Stimulated activated CD8-positive, alpha-beta memory T cell treated with anti-CD3 and anti-CD28 coated beads, Interleukin-15, amount 100 ng/mL, for 4 hours (primary cell): ENCODE measurements around the gene GSTM2.

ENCODE experiments used
- DNase-seq, 2 donors: peaks; one replicate each; pipeline ENCODE4 v3.0.0-alpha.2; 2020; ENCODE audit warnings: low read depth in 2 of 2

The GSTM2 gene

DNA sequence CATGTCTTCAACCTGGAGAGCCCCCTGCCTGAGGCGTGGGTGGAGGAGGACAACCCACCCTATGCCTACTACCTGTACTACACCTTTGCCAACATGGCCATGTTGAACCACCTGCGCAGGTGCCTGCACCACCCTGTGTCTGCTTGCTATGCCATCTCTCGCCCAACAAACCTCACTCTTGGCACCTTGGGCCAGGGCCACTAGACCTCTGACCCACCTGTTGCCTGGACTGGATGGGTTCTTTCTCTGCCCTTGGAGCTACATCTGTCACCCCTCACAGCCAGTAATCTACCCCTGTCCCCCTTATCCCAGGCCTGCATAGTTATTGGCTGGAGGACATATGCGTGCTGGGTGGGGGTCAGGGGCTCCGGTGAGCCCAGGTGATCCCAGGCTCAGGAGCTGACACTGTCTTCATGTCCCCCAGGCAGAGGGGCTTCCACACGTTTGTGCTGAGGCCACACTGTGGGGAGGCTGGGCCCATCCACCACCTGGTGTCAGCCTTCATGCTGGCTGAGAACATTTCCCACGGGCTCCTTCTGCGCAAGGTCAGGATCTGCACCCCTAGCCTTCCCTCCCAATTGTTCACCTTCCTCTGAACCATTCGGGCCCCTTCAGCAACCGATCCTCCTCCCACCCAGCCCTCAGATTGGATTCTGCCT is 38.4 kb upstream of the GSTM2 start:
- DNase-seq = no peak

DNA sequence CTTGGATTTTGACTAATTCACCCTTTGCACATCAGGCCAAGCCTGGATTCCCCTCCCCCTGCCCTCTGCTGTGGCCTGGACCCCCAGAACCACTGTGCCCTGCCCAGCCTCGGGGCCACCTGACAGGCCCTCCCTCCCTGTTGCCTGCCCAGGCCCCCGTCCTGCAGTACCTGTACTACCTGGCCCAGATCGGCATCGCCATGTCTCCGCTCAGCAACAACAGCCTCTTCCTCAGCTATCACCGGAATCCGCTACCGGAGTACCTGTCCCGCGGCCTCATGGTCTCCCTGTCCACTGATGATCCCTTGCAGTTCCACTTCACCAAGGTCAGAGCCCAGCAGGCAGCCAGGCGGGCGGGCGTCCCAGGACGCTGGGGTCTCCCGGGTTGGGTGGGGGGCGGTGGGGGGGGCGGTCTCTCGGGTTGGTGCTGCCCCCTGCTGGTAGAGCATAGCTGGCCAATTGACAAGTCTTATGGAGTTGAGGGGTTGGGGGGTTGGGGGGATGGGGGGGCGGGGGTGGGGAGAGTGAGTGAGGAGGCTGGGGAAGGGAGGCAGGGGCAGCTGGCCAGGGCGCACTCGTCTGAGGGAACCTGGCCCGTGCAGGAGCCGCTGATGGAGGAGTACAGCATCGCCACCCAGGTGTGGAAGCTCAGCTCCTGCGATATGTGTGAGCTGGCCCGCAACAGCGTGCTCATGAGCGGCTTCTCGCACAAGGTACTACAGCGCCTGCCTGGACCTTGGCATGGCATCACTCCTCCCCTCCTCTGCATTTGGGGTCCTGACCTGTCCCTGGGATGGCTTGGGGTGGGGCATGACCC is 37.6 kb upstream of the GSTM2 start:
- DNase-seq = no peak

DNA sequence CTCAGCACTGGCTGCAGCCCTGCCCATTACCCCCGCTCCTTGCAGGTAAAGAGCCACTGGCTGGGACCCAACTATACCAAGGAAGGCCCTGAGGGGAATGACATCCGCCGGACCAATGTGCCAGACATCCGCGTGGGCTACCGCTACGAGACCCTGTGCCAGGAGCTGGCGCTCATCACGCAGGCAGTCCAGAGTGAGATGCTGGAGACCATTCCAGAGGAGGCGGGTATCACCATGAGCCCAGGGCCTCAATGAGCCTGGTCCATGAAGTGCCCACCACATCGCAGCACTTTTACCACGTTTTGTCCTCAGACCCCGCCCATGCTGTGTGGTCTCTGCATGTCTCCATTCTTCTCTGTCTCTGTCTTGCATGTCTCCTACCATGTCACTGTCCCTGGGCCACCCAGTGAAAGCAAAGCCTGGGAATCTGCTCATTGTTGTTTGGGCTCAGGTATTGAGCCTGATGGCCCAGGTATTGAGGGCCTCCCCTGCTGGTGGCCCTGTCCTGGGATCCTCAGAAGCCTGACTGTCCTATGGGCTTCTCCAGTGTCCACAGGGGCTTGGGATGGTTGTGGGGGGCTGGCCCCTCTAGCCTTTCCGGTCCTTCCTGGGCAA is 36.9 kb upstream of the GSTM2 start:
- DNase-seq = no peak

DNA sequence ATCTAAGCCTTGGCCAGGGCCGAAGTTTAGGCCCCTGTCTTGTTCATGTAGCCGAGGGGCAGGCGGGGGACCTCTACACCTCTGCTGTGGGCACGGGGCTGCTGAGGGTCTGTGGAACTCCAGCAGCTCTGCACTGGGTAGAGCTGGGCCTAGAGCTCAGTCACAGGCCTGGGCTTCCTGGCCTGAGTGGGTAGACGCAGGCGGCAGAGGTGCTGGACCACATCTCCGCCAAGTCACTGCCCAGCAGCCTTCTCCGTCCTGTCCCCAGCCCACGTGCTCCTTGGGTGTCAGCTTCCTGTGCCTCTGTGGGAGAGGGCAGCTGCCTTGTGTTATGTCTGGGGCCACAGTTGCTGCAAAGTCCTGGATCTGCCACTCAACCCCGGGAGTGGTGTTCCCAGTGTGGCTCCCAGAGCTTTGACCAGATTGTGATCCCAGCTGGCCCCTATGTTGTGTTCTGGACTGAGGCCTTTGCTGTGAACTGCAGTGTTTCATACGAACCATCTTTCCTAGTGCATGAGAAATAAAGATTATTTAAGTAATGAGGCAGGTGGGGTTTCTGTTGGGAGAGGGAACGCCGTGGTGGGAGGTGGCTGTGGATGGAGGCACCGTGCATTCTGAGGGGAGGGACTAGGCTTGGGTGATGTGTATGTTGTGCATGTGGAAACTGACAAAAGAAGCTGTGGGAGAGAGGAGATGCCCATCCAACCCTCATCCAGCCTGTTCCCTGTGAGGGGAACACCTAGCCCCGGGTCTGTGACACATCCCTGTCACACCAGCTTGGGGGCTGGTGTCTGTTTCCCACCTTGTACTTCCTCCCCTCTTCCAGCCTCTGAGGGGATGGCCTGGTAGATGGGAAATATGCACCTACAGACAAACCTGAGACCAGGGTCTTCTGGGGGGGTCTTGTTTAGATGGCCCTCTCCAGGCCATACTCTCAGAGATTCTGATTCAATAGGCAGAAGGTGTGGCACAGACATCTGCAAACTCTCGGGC is 36.0 kb upstream of the GSTM2 start:
- no peak for DNase-seq

DNA sequence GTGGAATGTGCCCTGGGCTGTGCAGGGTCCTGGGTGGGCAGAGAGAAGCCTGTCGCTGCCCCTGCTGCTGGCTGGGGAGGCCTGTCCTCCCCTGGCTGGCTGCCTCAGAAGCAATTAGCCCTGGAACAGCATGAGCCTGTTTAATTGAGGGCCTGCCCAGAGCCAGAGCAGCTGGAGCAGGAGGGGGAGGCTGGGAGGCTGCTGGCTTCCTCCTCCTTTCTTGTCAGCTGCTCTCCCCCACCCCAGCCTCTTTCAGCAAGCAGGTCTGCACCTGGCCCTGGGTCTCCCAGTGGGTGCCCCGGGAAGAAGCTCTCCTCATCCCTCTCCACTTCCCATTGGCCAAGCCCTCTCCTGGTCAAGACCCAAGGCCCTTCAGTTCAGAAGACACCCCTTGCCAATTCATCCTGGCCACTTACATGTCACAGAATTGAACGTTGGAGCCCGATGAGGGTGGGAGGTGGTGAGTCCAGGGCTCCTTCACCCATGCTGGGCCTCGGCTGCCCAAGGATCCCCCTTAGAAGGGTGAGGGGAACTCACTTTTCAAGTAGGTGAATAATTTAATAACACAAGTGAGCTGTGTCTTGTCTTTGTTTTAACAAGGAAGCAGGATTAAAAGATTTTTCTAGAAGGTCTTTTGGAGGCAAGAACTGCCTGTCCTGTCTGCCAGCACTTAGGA is 35.0 kb upstream of the GSTM2 start:
- DNase-seq = no peak

DNA sequence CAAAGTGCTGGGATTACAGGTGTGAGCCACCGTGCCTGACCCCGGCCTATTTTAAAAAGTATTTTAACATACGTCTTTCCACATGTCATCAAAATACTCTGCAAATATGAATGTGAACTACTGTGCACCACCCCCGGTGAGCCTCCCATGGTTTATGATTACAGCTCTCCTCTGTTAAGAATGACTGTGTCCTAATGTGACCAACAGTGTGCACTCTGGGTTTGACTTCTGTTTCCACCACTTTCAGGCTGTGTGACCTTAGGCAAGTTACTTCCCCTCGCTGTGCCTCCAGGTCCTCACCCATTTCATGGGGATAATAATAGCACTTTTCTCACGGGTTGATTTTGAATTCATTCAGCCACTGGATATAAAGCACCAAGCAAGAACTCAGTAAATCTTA is 33.6 kb upstream of the GSTM2 start:
- DNase-seq = no peak

DNA sequence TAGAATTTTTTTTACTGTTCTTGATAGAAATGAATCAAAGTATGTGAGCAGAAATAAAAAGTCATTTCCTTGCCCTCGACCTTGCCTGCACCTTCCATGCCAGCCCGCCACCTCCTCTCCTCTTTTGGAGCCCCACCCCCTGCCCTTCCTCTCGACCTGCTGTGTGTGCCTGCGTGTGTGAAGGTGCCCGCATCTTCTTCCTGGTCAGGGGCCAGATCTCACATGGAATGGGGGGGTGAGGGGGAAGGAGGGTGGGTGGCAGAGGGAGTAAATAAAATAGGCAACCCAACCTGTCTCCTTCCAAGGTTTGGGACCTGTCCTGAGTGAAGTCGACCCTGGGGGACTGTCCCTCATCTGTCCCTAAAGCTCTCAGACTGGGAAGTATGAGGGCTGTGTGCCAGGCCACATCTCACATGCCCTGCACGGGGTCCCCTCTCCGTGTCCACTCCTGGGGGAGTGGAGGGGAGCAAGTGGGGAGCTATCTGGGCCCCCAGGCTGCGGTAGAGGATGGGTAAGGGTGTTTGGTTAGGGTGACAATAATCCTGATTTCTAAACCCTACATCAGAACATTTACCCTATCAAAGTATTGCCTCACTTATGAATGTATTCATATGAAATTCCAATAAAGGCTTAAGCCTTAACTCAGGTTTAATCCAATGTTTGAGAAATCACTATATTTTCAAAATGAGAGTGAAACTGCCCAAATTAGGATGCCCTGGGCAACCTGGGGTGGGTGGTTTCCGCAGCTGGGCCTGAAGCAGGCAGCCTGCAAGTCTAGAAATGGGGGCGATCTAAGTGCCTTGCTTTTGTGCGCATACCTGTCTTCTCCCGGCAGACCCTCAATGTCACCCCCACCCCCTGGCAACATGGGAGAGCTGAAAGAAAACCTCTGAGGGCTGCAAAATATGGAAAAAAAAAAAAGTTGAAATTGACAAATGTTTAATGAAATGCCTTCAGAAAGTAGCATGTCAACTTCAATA is 32.8 kb upstream of the GSTM2 start:
- DNase-seq = no peak

DNA sequence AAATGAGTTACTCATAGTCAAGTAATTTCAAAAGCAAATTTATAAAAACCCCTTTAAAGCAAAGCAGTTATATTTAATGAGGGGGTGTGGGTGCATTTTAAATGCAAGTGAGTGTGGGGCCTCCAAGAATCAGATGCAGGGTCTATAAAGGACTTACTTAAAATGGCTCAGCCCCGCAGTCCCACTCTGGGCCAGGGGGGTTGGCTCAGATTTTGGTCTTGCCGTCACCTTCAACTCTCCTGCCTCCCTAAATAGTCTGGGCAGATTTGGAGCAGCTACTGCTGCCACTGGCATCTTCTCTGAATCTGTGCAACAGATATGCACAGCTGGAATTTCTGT is 32.0 kb upstream of the GSTM2 start:
- no peak for DNase-seq

DNA sequence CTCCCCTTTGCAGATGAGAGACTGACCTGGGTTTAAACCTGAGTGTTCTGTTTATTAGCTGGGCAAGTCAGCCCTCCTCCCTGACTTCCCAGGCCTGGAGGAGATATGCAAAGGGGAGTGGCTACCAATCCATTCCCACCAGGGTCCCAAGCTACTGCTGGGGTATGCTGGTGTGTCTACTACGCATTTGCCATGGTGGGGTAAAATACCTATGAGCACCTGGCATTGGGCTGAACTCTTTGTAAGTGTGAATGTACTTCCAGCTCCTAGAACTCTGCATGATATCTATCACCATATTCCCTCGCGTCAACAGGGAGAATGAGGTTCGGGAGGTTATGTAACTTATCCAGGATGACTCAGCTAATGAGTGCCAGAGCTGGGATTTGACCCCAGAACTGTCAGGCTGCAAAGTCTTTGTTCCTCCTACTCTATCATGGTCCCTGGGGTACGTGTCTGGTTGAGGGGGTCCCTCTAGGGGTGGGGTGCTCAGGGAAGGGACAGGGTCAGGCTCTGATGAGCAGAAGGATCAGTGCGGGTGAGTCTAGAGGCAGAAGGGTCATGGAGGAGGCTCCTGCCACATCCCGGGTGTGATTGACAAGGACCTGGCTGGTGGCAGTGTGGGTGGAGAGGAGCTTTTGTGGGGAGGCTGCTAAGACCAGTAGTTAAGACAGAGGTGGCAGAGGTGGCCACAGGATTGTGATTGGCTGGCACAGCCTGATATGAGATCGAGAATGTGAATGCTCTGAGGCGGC is 31.5 kb upstream of the GSTM2 start:
- DNase-seq = no peak

DNA sequence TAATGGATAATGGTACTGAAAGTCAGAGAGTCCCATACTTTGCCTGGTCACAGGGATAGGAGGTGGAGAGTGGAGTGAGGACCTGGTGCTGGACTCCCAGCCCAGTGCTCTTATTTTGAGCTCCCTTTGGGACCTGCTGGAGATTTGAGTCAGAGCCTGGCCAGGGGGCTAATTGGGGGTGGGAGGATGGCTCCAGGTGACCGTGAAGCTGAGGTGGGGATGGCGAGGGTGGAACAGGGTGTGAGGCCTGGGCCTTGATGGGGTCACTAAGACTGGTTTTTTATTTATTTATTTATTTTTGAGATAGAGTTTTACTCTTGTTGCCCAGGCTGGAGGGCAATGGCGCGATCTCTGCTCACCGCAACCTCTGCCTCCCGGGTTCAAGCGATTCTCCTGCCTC is 30.4 kb upstream of the GSTM2 start:
- DNase-seq = no peak

DNA sequence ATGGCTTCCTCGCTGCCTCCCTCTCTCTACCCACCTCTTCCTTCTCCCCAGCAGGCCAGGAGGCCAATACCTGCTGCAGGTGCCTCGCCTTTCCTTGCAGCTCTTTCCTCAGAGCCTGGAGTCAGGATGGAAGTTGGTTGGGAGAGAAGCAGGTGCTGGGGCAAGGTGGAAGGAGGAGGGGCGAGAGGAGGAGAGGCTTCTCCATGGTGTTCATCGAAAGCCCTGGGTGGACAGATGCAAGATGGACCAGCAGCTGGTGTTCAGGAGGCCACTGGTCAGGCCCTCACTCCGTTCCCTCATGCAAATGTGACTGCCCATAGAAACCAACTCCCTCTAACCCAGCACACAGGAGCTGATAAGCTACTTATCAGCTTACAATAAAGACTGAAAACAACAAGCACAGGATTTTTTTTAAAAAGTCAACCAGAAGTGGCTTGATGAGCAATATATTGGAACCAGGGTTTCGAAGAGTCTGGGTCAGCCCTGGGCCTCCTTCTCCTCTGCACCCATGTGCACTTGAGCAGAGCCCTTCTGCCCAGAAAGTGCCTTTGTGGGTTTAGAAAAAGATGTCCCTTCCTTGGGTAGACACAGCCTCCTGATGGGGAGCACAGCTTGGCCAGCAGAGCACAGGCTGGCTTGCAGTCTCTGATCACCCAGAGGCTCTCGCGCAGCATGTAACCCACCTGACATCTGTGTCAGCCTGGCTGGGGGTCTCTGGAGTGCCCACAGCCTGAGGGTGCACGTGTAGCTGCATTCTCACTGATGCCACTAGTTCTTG is 28.6 kb upstream of the GSTM2 start:
- no peak for DNase-seq

DNA sequence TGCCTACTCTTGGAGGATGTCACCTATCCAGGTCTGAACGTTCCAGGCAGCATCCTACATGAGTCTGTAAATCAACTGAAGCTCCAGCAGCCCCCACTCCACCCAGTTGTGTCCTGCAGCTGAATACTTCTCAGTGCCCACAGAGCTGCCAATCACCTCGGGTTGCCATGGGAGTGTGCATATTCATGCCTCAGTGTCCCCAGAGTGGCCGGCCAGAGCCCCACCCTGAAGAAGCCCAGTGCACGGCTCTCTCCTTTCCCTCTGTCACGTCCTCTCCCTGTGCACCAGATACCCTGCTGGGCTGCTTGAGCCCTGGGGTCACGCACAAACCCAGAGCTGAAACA is 28.0 kb upstream of the GSTM2 start:
- no peak for DNase-seq

DNA sequence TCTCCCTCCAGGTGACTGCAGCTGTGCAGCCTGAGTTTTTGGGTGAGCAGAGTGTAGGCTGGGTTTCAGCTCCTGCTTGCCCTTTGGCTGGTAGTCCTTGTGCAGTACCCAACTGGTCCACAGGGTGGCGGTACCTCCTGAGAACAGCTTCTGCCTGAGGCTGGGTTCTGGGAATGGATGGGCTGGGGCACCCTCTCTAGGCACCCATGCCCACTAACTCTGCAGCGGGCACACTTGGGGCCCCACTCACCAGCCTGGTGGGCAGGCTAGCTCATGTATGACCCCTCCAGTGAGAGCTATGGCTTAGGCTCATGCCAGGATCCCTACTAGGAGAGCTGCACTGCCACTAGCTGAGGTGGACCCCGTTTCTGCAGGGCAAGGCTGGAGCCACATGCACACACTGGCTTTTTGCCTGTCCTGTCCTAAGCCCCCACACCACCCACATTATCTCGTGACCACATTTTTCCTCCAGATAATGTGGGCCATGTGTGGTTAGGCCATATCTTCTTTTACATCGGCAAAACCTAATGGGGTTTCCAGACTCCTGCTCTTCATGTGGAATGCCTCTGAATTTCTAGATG is 27.5 kb upstream of the GSTM2 start:
- DNase-seq = peak; percentile 65 to 78

DNA sequence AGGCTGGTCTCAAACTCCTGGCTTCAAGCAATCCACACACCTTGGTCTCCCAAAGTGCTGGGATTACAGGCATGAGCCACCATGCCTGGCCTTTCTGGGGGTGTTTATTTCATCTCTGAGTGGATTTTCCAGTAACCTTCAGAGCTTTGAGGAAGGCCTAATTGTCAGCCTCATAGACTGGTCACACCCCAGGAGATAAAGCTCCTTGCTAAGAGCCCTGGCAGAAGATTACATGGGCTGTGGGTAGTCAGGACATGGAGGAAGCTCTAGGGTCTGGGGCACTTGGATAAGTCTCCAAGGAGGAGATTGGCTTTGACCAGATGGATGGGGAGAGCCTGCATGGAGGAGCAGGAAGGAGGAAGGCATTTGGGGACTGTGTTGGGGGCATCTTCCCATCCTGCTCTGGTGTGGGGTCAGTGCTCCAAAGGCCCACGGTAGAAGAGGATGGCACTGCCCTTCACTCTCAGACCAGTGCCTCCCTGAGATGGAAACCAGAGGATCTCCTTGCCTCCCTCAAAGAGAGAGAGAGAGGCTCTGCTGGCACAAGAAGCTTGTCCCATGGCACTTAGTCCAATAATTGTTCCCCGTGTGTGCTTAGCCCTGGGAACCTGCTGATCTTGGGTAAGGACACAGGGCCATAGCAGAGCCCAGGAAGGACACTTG is 26.6 kb upstream of the GSTM2 start:
- no peak for DNase-seq

DNA sequence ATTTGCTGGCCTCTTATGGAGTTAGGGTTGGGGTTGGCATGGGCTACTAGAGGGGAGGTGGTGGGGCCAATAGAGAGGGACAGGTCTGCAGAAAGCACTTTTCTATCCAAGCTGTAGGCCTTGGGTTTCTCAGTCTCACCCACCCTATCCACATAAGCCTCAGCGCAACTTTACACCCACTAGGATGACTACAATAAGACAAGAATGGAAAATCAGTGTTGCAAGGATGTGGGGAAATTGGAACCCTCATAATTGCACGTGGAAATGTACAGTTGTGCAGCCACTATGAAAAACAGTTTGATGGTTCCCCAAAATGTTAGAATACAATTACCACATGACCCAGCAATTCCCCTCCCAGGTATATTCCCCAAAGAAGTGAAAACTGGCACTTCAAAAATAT is 26.0 kb upstream of the GSTM2 start:
- DNase-seq = no peak

DNA sequence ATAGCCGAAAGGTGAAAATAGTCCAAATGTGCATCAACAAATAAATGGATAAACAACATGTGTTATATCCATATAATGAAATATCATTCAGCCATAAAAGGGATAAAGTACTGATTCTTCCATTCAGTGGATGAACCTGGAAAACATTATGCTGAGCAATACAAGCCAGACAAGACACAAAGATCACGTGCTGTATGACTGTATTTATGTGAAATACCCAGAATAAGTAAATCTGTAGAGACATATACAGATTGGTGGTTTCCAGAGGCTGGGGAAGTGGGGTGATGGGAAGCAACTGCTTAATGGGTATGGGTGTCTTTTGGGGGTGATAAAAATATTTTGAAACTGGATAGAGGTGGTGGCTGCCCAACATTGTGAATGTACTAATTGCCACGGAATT is 25.2 kb upstream of the GSTM2 start:
- no peak for DNase-seq

DNA sequence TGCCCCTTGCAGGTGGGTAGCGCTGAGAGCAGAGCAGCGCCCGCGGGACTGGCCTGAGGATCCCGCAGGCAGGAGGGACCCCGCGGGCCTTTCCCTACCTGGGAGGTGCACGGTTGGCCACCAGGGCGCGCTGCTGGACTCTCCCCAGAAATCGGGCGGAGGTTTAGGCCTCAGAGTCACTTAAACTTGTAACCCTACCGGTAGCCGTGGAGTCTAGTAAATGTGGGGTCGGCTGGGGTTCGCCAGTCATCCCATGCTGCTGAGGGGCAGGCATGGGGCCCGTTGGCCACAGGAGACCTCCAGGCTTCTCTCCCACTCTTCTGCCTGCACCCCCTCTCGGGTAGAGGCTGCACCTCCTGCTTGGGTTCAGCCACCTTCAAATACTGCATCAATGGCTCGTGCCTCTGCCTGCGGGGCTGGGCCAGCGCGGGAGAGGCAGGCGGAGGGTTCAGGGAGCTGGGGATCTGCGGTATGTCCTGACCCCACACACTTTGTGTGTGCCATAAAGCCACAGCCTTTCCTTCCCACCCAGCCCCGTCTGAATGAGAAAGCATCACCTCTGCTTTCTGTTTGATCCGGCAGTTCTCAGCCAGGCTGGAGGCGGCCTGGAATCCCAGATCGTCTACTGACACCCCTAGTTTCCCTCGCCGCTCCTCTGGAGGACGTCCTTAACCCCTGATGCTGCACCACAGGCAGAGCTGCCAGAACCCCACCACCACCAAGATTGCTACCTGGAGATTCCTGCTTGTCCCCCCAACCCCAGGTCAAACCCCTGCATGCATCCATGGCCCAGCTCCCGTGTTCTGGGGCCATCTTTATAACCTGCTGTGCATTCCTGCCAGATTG is 24.2 kb upstream of the GSTM2 start:
- peak; percentile 65 to 69 for DNase-seq
